ENCODE measurements around the gene MARCKS.

MARCKS gene

GRCh38 chr6:113821445-113821844 lies 35.7 kb upstream of the MARCKS start:
- TF ChIP-seq CTCF (IDR thresholded peaks at IDR 0.05; ENCODE audit: insufficient read depth, missing control alignments), result no peak
- DNase-seq (ENCODE audit: insufficient read length, low spot score) (no peak), FAIRE-seq (no peak)

- no peak for FAIRE-seq
- DNase-seq (ENCODE audit: insufficient read length, low spot score), result no peak
- no peak for TF ChIP-seq CTCF (IDR thresholded peaks at IDR 0.05; ENCODE audit: insufficient read depth, missing control alignments)
Measured at GRCh38 chr6:113823916-113824315, 33.2 kb upstream of the MARCKS start.

GRCh38 chr6:113824411-113824810 lies 32.7 kb upstream of the MARCKS start:
- no peak for TF ChIP-seq CTCF (IDR thresholded peaks at IDR 0.05; ENCODE audit: insufficient read depth, missing control alignments)
- DNase-seq (ENCODE audit: insufficient read length, low spot score) (no peak), FAIRE-seq (no peak)

- DNase-seq (ENCODE audit: insufficient read length, low spot score), result no peak
- no peak for FAIRE-seq
- TF ChIP-seq CTCF (IDR thresholded peaks at IDR 0.05; ENCODE audit: insufficient read depth, missing control alignments), result no peak
Measured at GRCh38 chr6:113824866-113825265, 32.3 kb upstream of the MARCKS start.

GRCh38 chr6:113825781-113826180 lies 31.4 kb upstream of the MARCKS start:
- TF ChIP-seq CTCF (IDR thresholded peaks at IDR 0.05; ENCODE audit: insufficient read depth, missing control alignments), result no peak
- DNase-seq (ENCODE audit: insufficient read length, low spot score) (no peak), FAIRE-seq (no peak)

GRCh38 chr6:113828984-113829695 lies 28.0 kb upstream of the MARCKS start:
- no peak for TF ChIP-seq CTCF (IDR thresholded peaks at IDR 0.05; ENCODE audit: insufficient read depth, missing control alignments)
- FAIRE-seq (no peak), DNase-seq (ENCODE audit: insufficient read length, low spot score) (no peak)

- DNase-seq (ENCODE audit: insufficient read length, low spot score), result no peak
- no peak for TF ChIP-seq CTCF (IDR thresholded peaks at IDR 0.05; ENCODE audit: insufficient read depth, missing control alignments)
- FAIRE-seq, result no peak
Measured at GRCh38 chr6:113829696-113830045, 27.5 kb upstream of the MARCKS start.

All from D721Med (cell line).